Measurements from ENCODE around the gene SH3PXD2B. TPM values are rescaled to one million over a fixed set of nuclear protein-coding genes. Genes with fewer than 3 reads are reported as not detected.

SH3PXD2B gene
- total and polyA plus RNA-seq, 2 of the 13 experiments (the other 11 are each of a cell fraction or from before 2014, with no cell fraction given), result 3.4 to 4.6 TPM

- TF ChIP-seq ZNF512B (CRISPR knock-in tag; IDR thresholded peaks at IDR 0.05; ENCODE audit: borderline replicate concordance) (no peak), PTBP1 (IDR thresholded peaks at IDR 0.05; ENCODE audit: low read depth, low read length, poor library complexity, severe bottlenecking) (no peak), ZNF879 (CRISPR knock-in tag; IDR thresholded peaks at IDR 0.05) (no peak), ZNF562 (CRISPR knock-in tag; IDR thresholded peaks at IDR 0.05; ENCODE audit: borderline replicate concordance) (no peak), HNF4G (IDR thresholded peaks at IDR 0.05; ENCODE audit: borderline replicate concordance, low read depth, low read length) (no peak), HNF4G (CRISPR knock-in tag; IDR thresholded peaks at IDR 0.05; ENCODE audit: borderline replicate concordance, low read depth) (no peak)
These were observed 26.9 kb upstream of the SH3PXD2B start (continued) for GRCh38 chr5:172481011-172481800.

DNA sequence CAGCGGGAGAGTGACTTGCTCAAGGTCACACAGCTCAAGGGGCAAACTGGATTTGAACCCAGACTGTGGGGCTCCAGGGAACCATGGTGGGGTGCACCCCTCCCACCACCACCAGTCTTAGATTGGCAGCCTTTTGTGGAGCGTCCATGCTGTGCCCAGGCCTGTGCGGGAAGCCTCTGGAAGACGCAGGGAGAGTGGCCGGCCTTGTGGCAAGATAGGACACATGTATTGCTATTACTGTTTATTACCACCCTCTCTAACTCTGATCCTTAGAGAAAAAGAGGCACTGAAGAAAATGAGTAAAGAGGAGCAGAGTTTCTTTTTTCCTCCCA lies 25.4 kb upstream of the SH3PXD2B start:
- CTCF ChIA-PET (ENCODE audit: low intra/inter-chr PET ratio, low total read pairs), result interaction anchor here (1.3 to 5.3 kb wide), 4 partner anchors 187 to 234 kb away, joined by 4 to 170 read pairs (median 6); no protein-coding TSS in a partner anchor
- no peak overlapping the region for H2AFZ ChIP-seq (ENCODE audit: low read length)
- no peaks in the 10 kb centered on the region for H3K36me3 ChIP-seq (replicated peaks in 1 of 2; ENCODE audit: control insufficient read depth in 1 of 2, insufficient read depth in 2 of 2, low read length in 2 of 2)
- POLR2A ChIA-PET, result no interaction called here
- intact Hi-C loops (cut with micrococcal nuclease; ENCODE audit: unreplicated experiment) (loop anchor here (1.0 kb wide), 2 partner anchors 181 to 218 kb away; no protein-coding TSS in a partner anchor), in situ Hi-C loops (cut with HindIII; ENCODE audit: extremely low pct_ligation_motif_present, low pct_unique_long_range_greater_than_20kb) (loop anchor here (5.0 to 10.0 kb wide), 2 partner anchors 218 to 445 kb away; no protein-coding TSS in a partner anchor)
- no peak for ATAC-seq
- 77% methylated on average over 4 of the region's 5 CpGs for WGBS (ENCODE audit: low lambda C conversion rate)
- no peaks in the 10 kb centered on the region for H3K27me3 ChIP-seq (ENCODE audit: control insufficient read depth in 1 of 2, insufficient read depth in 2 of 2, low read length in 2 of 2)
- no peak overlapping the region for H3K4me2 ChIP-seq (ENCODE audit: low read depth, low read length)
- H4K20me1 ChIP-seq (ENCODE audit: insufficient read depth, low read length), result no peaks in the 10 kb centered on the region
- H3K4me1 ChIP-seq (ENCODE audit: insufficient read depth, low read length), result no peaks in the 10 kb centered on the region
- no TSS peak for BruUV-seq (replicated peaks)
- H3K9me3 ChIP-seq (ENCODE audit: low read length), result no peaks in the 10 kb centered on the region
- no peak overlapping the region for H3K27ac ChIP-seq (ENCODE audit: extremely low read length, insufficient read depth, low read length)
- no peaks in the 10 kb centered on the region for H3K79me2 ChIP-seq (ENCODE audit: insufficient read depth, low read length)
- no peak for FAIRE-seq
- no peak overlapping the region for H3K9ac ChIP-seq (ENCODE audit: insufficient read depth, low read depth, low read length)
- no peak overlapping the region for H3K4me3 ChIP-seq (replicated peaks in 1 of 3; ENCODE audit: insufficient read depth in 1 of 3, low read depth in 2 of 3, low read length in 3 of 3)
- no peak for DNase-seq (ENCODE audit: low spot score)
- no peak for TF ChIP-seq POLR2AphosphoS2 (IDR thresholded peaks at IDR 0.05; ENCODE audit: low read depth, low read length)
- no peak for TF ChIP-seq ZFP36 (IDR thresholded peaks at IDR 0.05; ENCODE audit: borderline replicate concordance, low read depth, low read length, partially characterized antibody)
- TF ChIP-seq MNT (IDR thresholded peaks at IDR 0.05), result no peak
- no peak for TF ChIP-seq GABPB1 (CRISPR knock-in tag; IDR thresholded peaks at IDR 0.05)
- TF ChIP-seq MIER3 (CRISPR knock-in tag; IDR thresholded peaks at IDR 0.05; ENCODE audit: borderline replicate concordance), result no peak
- TF ChIP-seq KDM6A (CRISPR knock-in tag; IDR thresholded peaks at IDR 0.05; ENCODE audit: low read depth), result no peak
- TF ChIP-seq HNRNPLL (IDR thresholded peaks at IDR 0.05; ENCODE audit: low read depth, low read length, poor library complexity, severe bottlenecking), result no peak
- no peak for TF ChIP-seq ZNF652 (CRISPR knock-in tag; IDR thresholded peaks at IDR 0.05; ENCODE audit: borderline replicate concordance, low read depth)
- no peak for TF ChIP-seq THAP8 (CRISPR knock-in tag; IDR thresholded peaks at IDR 0.05; ENCODE audit: borderline replicate concordance)
- no peak for TF ChIP-seq ZBTB14 (CRISPR knock-in tag; IDR thresholded peaks at IDR 0.05)
